ENCODE results near the gene PLEKHA6.

GRCh38 chr1:204206121-204206520 is 153.6 kb downstream of the PLEKHA6 start:
- TF ChIP-seq, protein P1, sequence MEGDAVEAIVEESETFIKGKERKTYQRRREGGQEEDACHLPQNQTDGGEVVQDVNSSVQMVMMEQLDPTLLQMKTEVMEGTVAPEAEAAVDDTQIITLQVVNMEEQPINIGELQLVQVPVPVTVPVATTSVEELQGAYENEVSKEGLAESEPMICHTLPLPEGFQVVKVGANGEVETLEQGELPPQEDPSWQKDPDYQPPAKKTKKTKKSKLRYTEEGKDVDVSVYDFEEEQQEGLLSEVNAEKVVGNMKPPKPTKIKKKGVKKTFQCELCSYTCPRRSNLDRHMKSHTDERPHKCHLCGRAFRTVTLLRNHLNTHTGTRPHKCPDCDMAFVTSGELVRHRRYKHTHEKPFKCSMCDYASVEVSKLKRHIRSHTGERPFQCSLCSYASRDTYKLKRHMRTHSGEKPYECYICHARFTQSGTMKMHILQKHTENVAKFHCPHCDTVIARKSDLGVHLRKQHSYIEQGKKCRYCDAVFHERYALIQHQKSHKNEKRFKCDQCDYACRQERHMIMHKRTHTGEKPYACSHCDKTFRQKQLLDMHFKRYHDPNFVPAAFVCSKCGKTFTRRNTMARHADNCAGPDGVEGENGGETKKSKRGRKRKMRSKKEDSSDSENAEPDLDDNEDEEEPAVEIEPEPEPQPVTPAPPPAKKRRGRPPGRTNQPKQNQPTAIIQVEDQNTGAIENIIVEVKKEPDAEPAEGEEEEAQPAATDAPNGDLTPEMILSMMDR (IDR thresholded peaks at IDR 0.05) = no peak
- no peak for TF ChIP-seq EP300 (IDR thresholded peaks at IDR 0.05)
